ENCODE results near the gene CFAP300.

Gene CFAP300

DNA sequence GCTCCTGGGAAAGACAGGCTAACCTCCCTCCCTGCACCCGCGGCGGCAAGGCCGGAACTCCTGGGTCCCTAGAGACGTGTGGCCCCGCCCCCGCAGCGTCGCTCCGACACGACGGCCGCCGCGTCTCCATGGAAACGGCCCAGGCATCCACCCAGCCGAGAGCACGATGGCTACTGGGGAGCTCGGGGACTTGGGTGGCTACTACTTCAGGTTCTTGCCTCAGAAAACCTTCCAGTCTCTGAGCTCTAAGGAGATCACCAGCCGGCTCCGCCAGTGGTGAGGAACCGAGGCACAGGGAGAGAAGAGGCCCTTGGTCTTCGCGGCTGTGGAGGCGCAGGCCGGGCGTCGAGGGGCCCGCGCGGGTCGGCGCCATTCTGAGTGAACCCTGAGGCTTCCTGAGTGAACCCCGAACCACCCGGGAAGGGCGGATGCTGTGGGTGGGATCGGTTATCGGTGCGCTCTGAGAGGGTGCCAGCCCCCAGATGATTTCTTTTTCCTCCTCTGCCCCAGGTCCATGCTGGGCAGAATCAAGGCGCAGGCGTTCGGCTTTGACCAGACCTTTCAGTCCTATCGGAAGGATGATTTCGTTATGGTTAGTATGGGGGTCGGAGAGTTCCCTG, at the start of gene CFAP300:
Gene CFAP300, plus strand, starts transcription at position 133 of the 620 bp plus-strand sequence. Its CDS starts 34 bp downstream, at position 167.
- peak within 1 kb of the TSS; percentile 63 for H3K4me3 ChIP-seq (ENCODE audit: low read depth, low read length)
- DNase-seq = peak; percentile 79
- H3K27ac ChIP-seq = no peak within 1 kb of the TSS

GRCh38 chr11:102001657-102002338, 45.4 kb upstream of the CFAP300 start:
- TF ChIP-seq CTCF (IDR thresholded peaks at IDR 0.05; ENCODE audit: low read depth, low read length) = no peak
- Histone ChIP-seq H3K36me3 (no peaks in the 10 kb centered on the region), H3K4me3 (ENCODE audit: low read depth, low read length) (no peak overlapping the region), H3K27me3 (ENCODE audit: insufficient read depth, low read depth, severe bottlenecking) (no peaks in the 10 kb centered on the region), H3K9me3 (ENCODE audit: severe bottlenecking) (no peaks in the 10 kb centered on the region), H3K27ac (no peak overlapping the region)
- DNase-seq = no peak

More for the DNA sequence above, at the start of gene CFAP300:
- H3K36me3 ChIP-seq = no peaks in the 10 kb centered on the region
- no peak for TF ChIP-seq CTCF (IDR thresholded peaks at IDR 0.05; ENCODE audit: low read depth, low read length)
- H3K9me3 ChIP-seq (ENCODE audit: severe bottlenecking) = no peaks in the 10 kb centered on the region
- no peaks in the 10 kb centered on the region for H3K27me3 ChIP-seq (ENCODE audit: insufficient read depth, low read depth, severe bottlenecking)

DNA sequence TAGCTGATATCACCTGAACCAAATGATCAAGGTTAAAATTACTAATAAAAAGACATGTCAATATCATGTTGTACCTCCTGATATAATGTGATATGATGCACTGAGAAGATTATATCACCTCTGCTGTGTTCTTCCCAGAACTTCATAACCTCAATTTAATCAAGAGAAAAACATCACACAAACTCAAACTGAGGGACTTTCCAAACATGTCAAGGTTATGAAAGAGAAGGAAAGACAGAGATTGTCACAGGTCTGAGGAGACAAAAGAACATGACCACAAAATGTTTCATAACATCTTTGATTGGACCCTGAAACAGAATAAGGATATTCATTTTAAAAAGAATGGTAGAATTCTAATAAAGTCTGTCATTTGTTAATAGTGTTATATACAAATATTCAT, 43.0 kb upstream of the CFAP300 start:
- no peaks in the 10 kb centered on the region for H3K9me3 ChIP-seq (ENCODE audit: severe bottlenecking)
- no peaks in the 10 kb centered on the region for H3K27me3 ChIP-seq (ENCODE audit: insufficient read depth, low read depth, severe bottlenecking)
- H3K27ac ChIP-seq = no peak overlapping the region
- no peak for TF ChIP-seq CTCF (IDR thresholded peaks at IDR 0.05; ENCODE audit: low read depth, low read length)
- H3K4me3 ChIP-seq (ENCODE audit: low read depth, low read length) = no peak overlapping the region
- no peak for DNase-seq
- no peaks in the 10 kb centered on the region for H3K36me3 ChIP-seq

GRCh38 chr11:102005306-102005705, 41.9 kb upstream of the CFAP300 start:
- Histone ChIP-seq H3K9me3 (ENCODE audit: severe bottlenecking) (no peaks in the 10 kb centered on the region), H3K4me3 (ENCODE audit: low read depth, low read length) (no peak overlapping the region)

GRCh38 chr11:102006835-102007566, 40.2 kb upstream of the CFAP300 start:
- no peaks in the 10 kb centered on the region for H3K27me3 ChIP-seq (ENCODE audit: insufficient read depth, low read depth, severe bottlenecking)
- H3K4me3 ChIP-seq (ENCODE audit: low read depth, low read length) = no peak overlapping the region
- no peak overlapping the region for H3K27ac ChIP-seq
- H3K36me3 ChIP-seq = no peaks in the 10 kb centered on the region
- no peak for TF ChIP-seq CTCF (IDR thresholded peaks at IDR 0.05; ENCODE audit: low read depth, low read length)
- H3K9me3 ChIP-seq (ENCODE audit: severe bottlenecking) = no peaks in the 10 kb centered on the region
- no peak for DNase-seq

More at GRCh38 chr11:102005306-102005705, 41.9 kb upstream of the CFAP300 start:
- TF ChIP-seq CTCF (IDR thresholded peaks at IDR 0.05; ENCODE audit: low read depth, low read length) = no peak
- Histone ChIP-seq H3K27me3 (ENCODE audit: insufficient read depth, low read depth, severe bottlenecking) (no peaks in the 10 kb centered on the region), H3K27ac (no peak overlapping the region), H3K36me3 (no peaks in the 10 kb centered on the region)
- no peak for DNase-seq
